Measurements from ENCODE around the gene SESN3.
A peak's percentile ranks its signal among the peaks of the same experiment; 100 is the strongest.
"Not testable (repeated sequence)": the region's sequence is repeated elsewhere in the genome, so short reads cannot be mapped to it uniquely, and the experiment has no call there.

SESN3 gene

DNA sequence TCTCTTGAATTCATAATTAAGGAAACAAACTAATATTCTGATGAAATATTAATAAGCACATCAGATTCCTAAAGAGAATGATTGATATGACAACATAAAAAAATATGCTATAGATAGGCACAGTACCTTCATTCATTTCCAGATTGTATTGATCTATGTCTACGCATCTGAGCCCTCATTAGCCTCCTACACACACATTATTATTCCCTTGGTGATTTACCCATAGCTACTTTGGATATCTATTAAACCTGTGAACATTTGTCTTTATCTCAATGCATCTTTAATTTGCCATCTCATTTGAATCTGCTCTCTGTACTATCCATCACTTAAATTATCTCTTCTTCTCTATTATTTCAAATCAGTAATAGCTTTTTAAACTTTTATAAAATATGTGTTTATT, 18.4 kb downstream of the SESN3 start:
- DNase-seq, result no peak

DNA sequence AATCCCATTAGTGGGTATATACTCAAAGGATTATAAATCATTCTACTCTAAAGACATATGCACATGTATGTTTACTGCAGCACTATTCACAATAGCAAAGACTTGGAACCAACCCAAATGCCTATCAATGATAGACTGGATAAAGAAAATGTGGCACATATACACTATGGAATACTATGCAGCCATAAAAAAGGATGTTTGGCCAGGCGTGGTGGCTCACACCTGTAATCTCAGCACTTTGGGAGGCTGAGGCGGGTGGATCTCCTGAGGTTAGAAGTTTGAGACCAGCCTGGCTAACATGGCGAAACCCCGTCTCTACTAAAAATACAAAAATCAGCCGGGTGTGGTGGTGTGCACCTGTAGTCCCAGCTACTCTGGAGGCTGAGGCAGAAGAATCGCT, 21.5 kb downstream of the SESN3 start:
- DNase-seq, result not testable (repeated sequence)

DNA sequence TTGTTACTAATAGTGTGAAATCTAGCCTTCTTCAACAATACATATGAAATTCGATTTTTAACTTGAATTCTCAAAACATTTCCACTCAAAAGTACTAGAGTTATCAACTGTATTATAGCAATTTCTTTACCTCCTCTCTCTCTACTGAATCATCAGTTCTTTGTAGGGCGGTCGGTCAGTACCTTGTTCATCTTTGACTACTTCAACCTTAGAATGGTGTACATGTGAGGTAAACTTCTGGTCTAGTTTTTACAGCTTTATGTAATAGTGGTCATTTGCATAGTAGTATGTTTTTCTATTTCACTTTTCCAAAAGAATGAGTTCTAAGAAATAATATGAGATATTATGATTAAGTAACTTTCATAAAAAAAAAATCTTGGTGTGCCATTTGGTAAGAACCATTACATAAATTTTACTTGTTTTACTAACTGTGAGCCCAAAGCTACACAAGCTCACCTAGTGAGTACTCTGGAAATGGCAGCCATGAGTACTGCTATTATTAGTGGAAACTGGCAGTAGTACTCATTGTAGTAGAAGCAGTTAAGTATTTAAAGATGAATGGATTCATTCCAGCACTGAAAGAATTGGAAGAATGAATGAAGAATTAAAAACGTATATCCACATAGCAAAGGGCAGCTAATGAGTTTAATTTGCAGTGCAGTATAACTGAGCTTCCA, 30.1 kb downstream of the SESN3 start:
- DNase-seq, result no peak

DNA sequence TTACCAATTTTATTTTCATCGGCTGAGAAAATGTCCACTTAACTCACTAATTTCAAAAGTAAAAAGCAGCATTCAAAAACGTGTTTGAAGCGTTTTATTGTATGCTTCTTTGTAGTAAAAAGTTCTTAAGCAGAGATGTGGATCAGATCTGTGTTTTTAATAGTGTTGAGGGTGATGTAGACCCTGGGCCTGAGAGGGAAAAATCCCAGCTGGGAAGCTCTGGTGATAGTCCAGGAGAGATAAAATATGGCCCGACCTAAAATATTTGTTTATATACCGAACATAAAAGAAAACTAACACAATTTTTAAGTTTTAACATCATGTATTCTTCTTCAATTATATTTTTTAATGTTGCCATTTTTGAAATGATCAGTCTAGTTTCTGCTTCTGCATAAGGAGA, 35.2 kb downstream of the SESN3 start:
- DNase-seq, result no peak

GRCh38 chr11:95193541-95193940, 37.5 kb downstream of the SESN3 start:
- DNase-seq, result no peak

GRCh38 chr11:95192717-95193116, 38.3 kb downstream of the SESN3 start:
- DNase-seq, result no peak

DNA sequence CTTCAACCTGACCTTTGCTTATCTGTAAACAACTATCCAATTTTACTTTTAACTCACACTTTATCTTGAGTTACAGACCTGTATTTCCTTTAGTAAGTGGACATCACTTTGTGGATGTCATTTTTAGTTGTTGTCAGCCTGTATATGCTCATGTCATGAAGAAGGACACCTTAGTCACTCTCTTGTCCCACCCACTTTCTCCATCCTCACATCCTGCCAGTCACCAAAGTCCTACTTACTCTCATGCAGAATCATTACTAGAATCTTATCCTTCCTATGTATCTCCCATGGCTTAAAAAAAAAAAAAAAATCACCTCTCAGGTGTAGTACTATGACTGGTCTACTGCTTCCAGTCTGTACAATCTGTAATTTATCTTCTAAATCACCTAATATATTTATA, 43.3 kb downstream of the SESN3 start:
- no peak for DNase-seq

GRCh38 chr11:95182397-95182796, 48.6 kb downstream of the SESN3 start:
- DNase-seq, result no peak

GRCh38 chr11:95175818-95176380, 55.1 kb downstream of the SESN3 start:
- no peak for DNase-seq

DNA sequence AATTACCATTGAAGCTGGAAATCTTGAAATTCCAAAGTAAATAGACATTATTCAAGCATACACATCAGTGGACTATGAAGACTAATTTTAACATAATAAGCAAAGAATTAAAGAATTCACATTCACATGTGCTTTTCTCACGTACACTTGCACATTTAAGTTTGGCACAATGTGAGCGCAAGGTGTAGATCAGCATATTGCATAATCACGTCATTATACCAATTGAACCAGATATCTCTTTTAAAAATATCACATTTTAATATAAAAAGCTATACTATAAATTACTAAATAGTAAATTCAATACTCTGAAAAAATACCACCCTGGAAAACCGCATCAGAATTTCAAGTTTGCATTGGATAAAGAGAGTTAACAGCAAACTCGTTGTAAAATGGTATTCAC, 60.7 kb downstream of the SESN3 start:
- DNase-seq, result no peak

DNA sequence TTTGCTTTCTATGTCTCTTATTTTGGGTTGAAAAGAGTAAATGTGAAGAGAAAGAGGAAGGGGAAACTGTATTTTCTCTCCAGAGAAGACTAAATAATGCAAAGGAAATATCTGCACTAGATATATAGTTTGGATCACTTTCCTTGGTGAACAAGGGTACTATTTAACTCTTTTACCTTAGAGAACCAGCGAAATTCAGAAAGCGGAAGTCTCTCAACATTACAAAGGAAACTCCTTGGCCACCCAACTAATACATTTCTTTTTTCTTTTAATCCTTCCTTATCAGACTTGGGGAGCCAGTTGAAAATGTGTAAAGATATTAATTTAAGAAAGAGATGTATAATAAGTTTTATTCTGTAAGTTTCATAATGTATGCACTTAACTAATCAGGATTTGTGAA, 64.2 kb downstream of the SESN3 start:
- DNase-seq, result no peak

- no peak for DNase-seq
These were observed 65.4 kb downstream of the SESN3 start for GRCh38 chr11:95165638-95166037.

- DNase-seq, result no peak
These were observed 67.9 kb downstream of the SESN3 start for GRCh38 chr11:95163106-95163505.

DNA sequence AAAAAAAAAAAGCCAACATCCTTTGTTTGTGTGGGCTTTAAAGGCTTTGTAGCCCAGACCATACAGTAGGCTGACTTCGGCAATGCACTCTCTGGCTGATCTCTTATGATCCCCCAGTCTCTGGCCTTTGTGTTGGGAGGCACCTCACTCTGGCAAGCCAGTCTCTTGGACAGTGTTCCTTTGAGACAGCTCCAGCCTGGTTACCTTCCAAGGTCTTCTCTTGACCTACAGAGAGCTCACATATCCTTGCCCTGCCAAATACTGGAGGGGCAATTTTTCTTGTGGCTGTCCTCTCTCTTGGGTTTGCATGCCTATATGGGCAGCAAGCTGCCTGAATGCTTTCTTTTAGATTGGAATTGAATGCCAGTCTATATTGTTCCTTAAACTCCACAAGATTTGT, 69.8 kb downstream of the SESN3 start:
- DNase-seq, result no peak

- DNase-seq, result no peak
These were observed 73.2 kb downstream of the SESN3 start for GRCh38 chr11:95157824-95158223.

GRCh38 chr11:95156916-95157541, 74.0 kb downstream of the SESN3 start:
- DNase-seq, result no peak

- no peak for DNase-seq
These were observed 74.8 kb downstream of the SESN3 start for GRCh38 chr11:95156133-95156721.

GRCh38 chr11:95155385-95155784, 75.6 kb downstream of the SESN3 start:
- no peak for DNase-seq

- DNase-seq, result no peak
These were observed 76.5 kb downstream of the SESN3 start for GRCh38 chr11:95154514-95154913.

DNA sequence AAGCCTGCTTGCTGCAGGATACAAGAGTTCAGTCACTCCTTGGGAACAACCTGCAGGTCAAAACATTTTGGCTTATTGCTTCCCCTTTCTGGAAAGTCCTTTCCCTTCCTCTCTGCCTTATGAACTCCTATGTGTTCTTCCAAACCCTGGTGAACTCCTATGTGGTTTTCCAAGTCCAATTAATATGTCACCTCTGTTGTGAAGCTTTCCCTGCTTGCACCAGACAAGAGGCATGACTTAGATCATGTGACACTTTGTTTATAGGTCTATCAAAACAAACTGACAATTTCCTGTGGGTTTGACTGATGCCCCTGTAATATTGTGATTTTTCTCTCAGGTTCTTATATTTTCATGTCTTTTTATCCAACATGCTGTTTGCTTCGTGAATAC, 77.2 kb downstream of the SESN3 start:
- DNase-seq, result no peak

DNA sequence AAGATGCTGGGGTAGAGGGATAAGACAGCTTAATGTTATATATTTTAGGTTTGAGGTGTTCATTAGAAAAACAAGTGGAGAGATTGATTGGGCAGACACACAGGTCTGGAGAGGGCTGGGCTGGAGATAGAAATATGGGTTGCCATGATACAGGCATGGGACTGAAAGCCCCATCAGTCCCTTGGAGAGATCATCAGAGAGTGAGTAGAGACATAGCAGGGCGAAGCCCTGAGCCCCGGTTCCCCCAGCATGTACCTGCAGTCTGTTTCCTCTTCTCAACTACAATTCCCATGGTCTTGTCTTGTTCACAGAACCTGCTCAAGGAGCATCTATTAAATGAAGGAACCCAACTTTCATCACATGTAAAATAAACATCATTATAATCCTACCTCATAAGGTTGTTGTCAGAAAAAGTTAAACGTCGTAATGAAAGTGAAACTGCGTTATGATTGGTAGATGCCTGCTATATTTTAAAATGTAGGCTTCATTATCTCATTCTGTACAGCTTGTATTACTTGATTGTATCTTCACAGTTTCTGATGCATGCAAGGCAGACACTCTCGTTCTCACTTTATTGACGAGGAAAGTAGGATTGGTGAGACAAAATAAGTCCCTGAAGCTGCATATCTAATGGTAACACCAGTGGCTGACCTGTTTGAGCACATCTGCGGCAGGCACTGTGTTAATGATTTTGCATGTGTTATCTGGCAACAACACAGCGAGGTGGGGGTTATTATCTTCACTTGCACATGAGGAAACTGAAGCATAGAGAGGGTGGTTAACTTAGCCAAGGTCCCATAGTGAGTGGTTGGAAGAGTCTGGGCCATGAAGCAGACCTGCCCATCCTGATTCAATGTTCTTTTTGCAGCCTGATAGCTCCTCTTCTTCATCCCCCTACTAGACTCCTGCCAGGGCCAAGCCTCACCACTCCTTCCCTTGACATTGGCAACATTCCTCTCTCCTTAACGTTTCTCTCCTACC, 77.8 kb downstream of the SESN3 start:
- no peak for DNase-seq

DNA sequence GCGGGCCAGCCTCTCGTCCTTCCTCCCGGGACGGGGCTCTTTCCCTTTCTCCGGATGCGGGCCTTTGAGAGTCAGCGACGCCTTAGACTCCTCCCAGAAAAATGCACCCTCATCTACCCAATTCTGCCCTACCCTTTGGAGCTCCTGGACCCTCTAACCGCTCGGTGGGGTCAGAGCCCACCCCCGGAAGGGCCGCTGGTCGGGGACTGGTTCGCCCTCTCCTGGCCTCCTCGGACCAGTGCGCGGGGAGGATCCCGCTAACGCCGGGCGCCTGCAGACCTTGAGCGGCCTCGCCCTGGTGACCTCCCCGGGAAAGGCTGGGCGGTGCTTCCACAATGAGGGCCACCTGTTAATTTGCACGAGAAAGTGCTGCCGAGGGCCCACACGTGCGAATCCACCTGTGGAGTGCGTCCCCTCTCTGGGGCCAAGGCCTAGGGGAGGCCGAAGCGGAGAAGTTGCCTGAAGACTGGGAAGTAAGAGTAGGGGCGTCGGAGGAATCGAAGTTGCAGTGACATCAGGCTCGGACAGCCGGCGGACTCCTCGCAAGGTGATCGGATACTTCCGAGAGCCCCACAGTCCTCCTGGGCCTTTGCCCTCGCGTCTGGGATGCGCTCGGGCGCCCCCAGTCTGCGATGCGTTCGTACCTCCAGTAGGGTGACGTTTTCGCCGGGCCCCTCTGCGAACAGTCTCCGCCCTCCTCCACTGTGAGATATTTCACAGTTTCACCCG, 79.9 kb downstream of the SESN3 start:
- peak; percentile 43 for DNase-seq

Measured in DMS 273 treated with DMSO at 0.1 percent for 48 hours (cell line).